Fibroblast of gingiva (primary cell): ENCODE measurements around the gene PER2.

Source experiments
- DNase-seq: peaks from one replicate; pipeline ENCODE4 v3.0.0-alpha.2; 2011; ENCODE audit warnings: low read depth

PER2 gene

DNA sequence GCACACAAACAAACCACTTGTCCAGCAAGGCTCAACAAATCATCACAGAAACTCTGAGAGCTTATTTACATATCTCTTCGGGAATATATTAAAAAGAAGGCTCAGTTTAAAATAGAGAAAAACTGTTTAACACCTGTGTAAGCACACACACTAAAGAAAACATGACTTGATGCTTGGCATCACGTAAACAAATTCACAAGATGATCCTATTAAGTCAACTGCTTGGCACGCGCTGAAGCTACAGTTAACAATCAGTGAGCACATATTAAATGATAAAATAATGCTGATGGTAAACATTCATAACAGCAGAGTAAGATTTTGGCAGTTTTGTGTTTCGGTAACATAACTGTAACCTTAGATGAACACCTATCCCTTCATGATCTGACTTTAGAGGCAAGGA lies 44.3 kb downstream of the PER2 start:
- no peak for DNase-seq

DNA sequence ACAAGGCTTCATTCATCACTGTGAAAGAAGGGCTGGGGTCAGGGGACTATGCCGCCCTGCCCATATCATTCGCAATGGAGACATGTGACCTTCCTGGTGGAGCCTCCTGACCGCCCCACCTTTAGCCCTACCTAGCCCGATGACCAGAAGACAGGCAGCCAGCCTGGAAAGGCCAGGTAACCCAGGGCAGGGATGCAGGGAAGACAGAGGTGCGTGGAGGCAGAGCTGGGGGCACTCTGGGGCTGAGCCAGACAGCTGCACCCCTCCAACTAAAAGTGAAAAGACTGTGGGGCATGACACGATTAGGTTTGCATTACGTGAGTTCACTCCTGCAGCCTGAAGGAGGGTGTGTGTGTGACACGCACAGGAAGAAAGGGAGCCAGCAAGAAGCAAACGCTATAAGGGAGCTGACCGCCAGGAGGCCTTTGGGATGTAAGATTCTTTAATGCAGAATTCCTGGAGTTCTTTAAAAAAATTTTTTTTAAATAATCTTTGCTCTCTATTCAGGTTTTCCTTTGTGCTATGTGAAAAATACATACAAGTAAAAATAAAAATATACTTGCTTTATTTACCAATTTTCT lies 44.8 kb downstream of the PER2 start:
- no peak for DNase-seq

DNA sequence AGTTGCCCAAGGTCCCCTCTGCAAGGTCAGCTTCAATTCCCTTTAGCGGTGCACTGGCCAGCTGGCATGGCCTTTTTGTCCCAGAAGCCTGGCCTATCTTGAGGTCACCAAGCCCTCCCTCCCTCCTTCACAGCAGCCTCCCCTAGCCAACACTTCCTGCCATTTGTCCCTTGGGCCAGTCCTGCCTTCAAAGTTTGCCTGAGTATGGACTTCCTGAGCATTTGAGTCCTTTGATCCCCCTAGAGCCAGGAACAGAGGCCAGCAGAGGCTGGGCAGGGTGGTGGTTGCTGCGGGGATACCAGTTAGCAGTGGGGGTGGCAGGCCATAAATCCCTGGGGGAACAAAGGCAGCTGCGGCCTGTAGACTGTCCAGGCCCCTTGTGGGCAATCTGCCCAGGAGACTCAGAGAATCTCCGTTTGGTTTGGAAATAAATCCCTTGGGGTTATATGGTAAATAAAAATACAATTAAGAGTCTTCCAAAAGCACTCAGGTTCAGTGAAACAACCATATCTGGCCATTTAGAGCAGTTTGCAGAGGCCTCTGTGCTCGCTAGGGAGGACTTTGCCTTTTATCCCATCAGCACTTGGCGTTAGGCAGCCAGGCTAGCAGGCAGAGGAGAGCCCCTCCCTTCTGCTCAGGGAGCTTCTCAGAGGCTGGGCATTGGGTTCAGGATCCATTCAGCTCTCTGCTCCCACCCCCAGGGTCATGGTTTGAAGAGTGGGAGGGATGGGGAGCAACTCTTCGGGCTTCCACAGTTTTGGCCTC lies 45.5 kb downstream of the PER2 start:
- DNase-seq, result peak; percentile 21

DNA sequence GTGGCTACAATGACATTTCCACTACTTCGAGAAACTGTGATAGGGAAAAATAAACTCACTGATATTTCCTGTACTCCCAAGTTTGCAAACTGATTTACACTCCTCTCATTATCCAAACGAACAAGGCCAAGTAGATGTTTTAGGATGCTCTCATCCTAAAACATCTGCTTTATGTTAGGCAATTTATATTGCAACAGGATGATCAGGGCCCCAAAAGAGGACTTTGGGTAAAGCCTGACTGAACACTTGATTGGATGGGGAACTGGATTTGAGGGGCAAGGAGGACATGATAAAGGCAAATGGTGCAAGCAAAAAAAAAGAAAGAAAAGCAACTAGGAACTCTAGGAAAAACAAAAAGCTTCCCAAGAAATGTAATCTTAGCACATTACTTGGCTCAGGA lies 46.4 kb downstream of the PER2 start:
- peak; percentile 43 for DNase-seq

DNA sequence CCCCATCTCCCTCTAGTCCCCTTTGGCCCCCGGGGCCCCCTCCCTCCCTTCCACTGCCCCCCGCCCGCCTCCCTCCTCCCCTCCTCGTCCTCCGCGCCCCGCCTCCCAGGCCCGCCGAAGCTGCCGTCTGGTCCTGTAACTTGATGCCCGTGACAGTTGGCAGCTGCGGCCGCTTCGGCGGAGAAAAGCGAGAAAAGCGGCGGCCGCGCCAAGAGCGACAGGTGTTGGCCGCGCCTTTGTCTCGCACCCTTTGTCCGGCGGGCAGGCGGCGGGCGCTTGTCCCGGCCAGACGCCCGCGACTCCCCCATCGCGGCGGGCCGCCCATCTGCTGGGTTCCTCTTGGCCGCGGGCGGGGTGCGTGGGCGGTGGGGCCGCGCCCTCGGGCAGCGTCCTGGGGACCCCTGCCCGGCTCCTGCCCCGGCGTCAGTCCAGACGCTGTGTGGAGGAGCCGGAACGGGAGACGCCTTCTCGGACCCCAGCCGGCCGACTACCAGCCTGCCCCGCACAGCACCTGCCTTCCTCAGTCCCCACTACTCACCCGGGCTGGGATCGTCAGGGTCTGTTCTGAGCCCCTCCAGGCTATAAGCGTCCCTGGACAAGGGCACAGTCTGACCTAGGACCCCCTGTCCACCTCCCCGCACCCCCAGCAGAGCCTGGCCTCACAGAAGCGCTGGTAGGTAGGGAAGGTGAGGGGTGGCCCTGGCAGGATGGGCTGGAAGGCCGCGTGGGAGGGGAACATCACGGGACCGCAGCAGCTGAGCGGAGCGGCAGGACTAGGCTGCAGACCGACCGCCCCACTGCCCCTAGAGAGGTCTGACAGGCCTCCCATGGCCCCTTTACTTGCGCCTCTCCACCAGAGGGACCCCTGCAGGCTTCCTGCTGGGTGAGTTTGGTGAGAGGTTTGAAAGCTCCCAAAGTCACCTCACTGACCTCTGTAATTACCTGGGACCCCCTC lies 47.4 kb downstream of the PER2 start:
- no peak for DNase-seq

DNA sequence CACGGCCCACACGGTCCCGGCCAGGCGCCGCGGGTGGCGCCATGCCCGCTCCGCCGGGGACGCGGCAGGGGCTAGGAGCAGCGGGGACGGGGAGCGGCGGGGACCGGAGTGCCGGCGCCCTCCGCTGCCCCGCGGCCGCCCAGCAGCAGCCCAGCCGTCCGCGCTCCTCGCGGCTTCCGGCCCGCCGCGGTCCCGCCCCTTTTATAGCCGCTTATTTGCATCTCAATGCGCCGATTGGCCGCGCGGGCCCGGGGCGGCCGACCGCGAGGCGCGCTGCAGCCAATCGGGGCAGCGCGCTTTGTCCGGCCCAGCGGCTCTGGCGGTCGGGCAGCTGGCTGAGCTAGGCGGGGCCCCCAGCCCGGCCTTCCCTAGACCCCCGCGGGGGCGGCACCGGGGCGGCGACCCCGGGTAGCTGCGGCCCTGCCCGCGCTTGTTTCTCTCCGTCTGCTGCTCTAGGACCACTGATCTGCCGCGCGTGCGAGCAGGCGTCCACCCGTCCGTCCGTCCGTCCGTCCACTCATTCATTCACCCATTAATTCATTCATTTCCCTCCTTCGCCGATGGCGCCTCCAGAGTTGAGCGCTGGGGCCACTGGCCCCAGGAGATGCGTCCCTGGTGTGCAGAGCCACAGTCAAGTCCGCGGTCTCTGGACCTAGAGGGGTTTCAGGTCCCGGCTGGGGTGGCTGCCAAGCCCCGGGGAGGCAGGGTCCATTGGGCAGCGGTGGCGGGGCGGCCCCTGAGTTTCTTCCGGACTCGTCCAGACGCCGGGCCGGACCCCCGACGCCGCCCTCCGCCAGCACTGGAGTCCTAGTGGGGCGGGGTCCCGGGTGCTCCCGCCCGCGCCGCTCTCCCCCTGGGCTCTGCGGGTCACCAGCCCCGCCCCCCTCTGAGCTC lies 48.3 kb downstream of the PER2 start, which contains the start of gene HES6:
Gene HES6 (minus strand): TSS at position 176 of the 894 bp plus-strand sequence. CDS start 133 bp downstream, at position 43.
- peak; percentile 78 for DNase-seq

DNA sequence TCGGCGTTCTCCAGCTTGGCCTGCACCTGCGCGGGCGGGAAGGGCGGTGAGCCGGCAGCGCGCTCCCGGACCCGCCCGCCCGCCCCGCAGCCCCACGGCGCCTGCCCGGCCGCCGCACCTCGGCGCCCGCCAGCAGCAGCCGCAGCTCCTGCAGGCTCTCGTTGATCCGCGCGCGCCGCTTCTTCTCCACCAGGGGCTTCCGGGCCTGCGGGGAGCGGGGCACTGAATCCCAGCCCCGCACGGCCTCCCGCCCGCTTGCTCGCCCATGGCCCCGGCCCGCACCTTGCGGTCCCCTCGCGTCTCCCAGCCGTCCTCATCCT lies 48.9 kb downstream of the PER2 start:
- no peak for DNase-seq

DNA sequence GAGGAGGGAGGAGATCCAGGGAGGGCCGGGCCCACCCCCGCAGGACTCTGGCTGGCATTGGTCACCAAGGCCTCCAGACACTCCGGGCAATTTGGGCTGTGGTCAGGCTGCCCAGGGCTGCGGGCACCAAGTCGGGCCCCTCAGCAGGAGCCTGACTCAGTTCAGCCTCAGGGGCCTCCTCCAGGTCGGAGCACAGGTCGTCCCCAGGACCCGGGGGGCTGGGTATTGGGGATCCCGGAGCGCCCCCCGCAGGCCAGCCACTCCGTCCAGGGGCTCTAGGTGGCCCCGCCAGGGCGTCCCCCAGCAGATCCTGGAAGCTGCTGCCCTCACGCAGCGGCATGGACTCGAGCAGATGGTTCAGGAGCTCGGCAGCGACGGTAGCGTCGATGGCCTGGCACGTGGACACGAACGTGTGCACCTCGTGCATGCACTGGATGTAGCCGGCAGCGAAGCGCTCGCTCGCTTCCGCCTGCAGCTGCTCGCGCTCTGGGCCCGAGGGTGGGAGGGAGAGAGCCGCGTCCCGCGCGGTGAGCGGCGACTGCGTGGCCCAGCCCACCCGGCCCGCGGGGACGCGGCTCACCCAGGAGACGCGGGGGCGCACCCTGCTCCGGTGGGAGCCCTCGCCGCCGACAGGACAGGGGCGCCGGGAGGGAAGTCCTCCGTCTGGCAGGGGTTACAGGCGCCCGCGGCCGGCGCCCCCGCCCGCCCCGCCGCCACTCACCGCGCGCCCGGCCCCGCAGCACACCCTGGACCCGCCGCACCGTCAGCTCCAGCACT lies 49.5 kb downstream of the PER2 start:
- DNase-seq, result no peak

DNA sequence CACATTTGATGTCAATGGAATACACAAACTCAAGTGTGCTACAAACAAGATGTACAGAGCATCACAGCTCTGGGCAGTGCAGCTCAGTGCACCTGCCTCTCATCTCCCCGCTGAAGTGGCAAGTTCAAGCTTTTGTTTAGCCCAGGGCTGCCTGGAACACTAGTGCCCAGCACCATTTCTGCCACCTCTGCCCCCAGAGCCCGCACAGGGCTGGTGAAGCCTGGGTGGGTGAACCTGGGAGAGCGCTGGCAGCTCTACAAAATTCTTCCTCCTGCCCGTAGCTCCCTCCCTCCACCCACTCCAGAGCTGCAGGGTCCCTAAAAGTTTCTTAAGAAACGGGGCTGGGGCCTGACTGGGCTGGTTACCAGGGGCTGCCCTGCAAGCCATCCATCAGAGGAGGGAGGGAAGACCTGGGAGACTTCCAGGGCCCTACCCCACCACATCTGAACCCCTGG lies 50.1 kb downstream of the PER2 start:
- no peak for DNase-seq

DNA sequence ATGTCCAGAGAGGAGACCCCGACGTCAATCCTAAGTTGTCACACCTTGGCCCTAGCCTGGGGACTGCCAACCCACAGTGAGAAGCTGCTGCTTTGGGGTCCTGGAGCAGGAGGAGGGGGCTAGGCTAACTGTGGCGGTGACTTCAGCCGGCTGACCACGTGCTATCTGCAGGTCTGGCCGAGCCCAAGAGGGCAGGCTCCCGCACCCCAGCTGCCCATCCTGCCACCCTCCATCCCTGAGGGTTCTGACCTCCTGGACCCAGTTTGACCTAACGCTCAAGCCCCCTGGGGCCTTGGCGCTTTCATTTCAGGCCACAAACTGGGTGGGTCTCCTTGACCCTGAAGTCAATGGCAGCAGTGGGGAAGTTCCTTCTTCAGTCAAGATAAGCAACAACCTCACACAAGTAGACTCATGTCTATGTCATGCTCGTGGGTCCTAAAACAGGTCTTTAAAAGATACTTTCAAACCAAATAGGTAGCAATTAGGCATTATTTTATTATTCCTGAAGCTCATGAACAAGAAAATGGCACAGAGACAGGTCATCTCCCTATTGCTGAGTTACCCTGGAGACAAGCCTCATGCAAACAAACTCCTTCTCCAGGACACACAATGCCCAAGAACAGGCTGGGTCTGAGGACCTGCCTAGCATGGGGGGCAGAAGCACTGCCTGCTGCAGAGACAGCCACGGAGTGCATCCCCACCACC lies 50.8 kb downstream of the PER2 start:
- no peak for DNase-seq

DNA sequence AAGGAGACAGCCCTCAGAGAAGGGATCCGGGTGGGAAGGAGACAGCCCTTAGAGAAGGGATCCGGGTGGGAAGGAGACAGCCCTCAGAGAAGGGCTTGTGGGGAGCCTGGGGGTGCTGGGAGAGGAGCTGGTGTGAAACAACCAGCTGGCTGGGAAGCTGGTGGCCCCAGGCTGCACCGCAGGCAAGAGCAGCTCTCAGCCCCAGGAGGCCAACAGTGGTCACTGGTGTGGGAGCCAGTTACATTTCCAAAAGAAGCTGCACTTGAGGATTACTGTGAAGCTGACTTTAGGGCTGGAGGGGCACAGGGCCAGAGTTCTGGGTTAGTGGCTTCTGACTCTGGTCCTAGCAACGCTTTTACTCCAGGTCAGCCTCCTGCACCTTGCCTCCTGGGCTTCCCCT lies 51.8 kb downstream of the PER2 start:
- DNase-seq, result no peak

DNA sequence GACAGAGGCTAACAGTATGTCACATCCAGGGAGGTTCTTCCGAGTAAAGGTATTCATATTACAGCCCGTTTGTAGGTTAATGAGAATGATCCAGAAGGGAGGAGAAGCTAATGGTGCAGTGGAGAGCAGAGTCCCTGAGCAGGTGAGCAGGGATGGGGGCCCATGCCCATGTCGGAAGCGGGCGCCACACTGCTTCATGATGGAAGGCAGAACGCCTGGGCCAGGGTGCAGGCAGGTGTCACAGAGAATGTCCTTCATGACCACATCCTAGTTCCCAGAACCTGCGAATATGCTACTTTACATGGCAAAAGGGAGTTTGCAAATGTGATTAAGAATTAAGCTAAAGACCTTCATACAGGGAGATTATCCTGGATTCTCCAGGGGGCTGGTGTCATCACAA lies 52.6 kb downstream of the PER2 start:
- DNase-seq, result no peak

DNA sequence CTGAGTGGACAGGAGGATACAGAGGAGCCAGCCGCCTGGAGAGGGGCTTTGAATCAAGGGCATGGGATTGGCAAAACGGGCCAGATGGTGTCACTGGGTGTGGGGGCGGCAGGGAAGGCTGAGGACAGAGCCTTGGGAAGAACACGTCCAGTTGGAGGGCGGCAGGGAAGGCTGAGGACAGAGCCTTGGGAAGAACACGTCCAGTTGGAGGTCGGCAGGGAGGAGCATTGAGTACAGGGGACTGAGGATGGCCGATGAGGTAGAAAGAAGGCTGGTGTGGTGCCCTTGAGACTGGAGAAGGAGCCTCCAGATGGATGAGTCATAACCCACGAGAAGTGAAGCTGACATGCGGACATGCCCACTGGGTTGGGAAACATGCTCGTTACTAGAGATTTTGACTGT lies 53.1 kb downstream of the PER2 start:
- DNase-seq, result peak; percentile 24

DNA sequence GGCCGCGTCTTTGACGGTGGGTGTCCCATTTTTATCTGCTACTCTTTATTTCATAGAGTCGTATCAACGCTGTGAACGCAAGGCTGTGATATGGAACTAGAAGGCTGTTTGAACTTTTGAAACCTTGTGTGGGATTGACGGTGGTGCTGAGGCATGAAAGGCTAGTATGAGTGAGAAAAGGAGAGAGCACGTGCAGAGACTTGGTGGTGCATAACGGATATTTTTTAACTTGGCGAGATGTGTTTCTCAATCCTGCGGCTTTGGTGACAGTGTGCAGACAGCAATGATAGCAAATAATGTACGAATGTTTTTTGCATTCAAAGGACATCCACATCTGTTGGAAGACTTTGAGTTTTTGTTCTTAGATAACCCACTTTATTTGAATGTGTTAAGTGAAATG lies 54.8 kb downstream of the PER2 start:
- DNase-seq, result no peak

DNA sequence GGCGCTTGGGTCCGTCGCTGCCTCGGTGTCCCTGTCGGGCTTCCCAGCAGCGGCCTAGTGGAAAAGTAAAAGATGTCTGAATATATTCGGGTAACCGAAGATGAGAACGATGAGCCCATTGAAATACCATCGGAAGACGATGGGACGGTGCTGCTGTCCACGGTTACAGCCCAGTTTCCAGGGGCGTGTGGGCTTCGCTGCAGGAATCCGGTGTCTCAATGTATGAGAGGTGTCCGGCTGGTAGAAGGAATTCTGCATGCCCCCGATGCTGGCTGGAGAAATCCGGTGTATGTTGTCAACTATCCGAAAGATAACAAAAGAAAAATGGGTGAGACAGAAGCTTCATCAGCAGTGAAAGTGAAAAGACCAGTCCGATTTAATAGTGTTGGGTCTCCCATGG lies 56.6 kb downstream of the PER2 start:
- DNase-seq, result no peak

DNA sequence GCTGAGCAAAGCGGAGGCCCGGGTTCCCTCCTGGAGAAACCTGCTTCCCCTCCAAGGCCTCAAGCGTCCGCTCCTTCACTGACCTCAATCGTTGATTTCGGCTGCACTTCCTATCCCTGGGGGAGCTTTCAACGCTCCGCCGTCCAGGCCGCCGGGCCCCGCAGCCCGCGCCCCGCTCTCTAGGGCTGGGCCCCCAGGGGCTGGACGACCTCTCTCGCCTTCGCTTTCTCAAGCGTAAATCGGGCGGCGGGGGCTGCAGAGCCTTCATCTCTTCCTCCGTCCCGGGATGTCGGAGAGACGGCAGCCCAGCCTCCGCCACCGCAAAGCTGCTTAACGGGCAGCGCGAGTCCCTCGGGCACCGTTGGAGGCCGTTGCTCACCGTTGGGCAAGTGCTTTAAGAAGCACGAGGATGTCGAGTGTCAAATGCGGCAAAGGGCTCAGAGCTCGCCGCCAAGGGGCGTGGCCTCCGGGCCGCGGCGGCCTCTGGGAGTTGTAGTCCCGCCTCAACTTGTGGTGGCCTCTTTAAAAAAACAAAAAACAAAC lies 57.1 kb downstream of the PER2 start:
- peak; percentile 51 for DNase-seq

DNA sequence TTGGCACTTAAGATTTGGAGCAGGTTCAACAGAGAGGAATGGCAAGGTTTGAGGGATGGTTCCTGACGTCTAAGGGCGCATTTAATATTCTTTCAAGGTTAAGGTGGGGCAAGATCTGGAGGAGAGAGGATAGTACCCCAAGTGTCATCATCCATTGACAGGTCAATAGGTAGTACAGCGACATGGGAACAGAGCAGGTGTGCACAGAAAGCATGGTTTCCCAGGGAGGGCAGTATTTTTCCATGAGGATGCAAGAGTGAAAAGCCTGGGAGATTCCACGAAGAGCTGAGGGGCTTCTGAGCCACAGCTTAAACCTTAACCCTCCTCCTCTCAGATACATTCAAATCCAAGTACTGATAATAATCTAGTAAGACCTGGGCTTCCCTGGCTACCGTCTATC lies 57.7 kb downstream of the PER2 start:
- no peak for DNase-seq

DNA sequence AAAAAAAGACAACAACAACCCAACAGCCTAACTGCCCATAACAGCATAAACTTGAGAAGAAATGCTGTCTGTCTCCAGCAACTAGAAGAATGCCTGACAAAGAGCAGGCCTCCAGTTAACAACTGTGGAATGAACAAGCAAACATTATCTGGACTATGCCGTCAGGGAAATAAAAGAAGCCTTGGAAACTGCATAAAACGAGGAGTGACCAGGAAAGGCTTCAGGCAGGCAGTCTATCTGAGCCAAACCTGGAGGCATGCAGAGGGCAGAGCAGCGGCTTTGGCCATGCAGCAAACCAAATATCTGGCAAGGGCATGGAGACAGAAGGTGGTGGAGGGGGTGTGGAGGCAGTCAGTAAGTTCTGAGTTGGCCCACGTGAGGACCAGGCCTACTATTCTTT lies 59.7 kb downstream of the PER2 start:
- no peak for DNase-seq

DNA sequence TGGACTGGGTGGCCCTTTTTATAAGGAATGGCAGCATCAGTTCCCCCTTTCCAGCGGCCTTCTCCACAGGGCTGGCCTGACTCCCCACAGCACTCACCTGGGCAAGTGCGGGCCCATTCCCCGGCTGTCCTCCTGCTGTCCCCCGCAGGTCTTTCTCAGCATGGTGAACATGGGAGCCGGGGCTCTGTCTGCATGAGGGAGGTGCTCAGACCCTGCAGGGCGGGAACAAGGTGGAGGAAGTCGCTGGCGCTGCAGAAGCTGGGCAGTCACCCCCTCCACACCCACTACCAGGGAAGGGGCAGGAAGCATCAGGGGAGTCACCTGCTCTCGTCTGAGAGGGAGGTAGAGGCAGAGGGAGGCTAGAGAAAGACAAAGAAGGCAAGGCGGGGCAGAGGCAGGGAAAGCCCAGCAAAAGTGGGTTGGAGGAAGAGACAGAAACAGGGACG lies 60.8 kb downstream of the PER2 start:
- DNase-seq, result no peak
